Suppressor macrophage treated with lipopolysaccharide for 1 hour (primary cell): Measurements from ENCODE around the gene OR6A2.
"Not testable (repeated sequence)": the region's sequence is repeated elsewhere in the genome, so short reads cannot be mapped to it uniquely, and the experiment has no call there.

ENCODE experiments used
- DNase-seq, 3 donors: peaks; one replicate each; pipeline ENCODE4 v3.0.0-alpha.2; 2020 to 2022

Gene OR6A2

DNA sequence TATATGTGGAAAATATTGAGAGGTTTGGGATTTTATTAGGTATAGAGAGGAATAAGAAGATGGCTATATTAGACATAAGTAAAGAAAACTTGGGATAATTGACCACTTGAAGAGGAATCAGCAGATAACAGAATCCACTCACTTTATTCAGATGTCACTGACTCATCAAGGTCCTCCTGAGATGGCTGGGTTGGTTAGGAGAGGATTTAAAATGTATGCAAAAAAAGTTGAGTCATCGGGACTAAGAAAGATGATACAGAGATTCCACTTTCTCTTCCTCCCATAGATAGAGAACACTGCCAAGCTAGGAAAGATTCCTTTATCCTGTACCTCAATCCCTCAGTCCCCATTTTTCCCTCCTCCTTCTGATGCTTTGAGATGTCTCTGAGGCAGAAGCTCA, at the start of gene OR6A2:
TSS of gene OR6A2 (minus strand) at position 288 of the 400 bp plus-strand sequence. CDS start 3,981 bp downstream, outside the sequence.
- peak; percentile 13 to 54 (median 44) for DNase-seq

DNA sequence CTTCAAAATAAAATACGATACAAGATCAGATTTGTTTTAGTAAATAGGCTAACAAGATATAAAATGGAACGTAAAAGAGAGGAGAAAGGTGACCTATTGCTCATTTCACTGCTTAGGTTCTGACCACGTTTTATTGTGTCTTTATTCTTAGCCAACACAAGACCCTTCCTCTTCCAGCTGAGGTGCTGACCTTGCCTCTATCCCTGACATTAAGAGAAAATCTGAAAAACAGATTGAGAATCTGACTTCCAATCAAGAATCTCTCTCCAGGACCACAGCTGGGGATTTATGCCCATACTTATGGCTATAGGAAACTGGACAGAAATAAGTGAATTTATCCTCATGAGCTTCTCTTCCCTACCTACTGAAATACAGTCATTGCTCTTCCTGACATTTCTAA, 45.9 kb upstream of the OR6A2 start, which contains the start of gene OR10A5:
TSS of gene OR10A5 (plus strand) at position 301 of the 400 bp plus-strand sequence. CDS start at position 301, 0 bp downstream.
- no peak for DNase-seq

DNA sequence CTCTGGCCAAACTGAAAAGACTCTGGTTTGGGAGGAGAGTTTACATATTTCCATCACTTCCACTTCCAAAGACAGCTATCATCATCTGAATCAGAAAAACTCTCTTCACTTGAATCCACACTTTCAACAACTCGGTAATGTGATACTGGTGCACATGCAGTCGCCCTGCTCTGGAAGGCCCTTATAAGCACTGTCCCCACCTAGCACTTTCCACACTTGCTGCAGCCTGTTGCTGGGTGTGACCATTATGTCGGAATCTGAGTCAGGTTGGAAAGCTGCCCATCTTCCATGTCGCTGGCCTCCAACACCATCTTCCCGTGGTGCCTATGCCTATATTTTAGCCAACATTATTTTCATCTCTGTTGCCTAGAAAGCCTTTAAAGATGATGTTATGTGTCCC, 44.9 kb upstream of the OR6A2 start:
- DNase-seq, result no peak

DNA sequence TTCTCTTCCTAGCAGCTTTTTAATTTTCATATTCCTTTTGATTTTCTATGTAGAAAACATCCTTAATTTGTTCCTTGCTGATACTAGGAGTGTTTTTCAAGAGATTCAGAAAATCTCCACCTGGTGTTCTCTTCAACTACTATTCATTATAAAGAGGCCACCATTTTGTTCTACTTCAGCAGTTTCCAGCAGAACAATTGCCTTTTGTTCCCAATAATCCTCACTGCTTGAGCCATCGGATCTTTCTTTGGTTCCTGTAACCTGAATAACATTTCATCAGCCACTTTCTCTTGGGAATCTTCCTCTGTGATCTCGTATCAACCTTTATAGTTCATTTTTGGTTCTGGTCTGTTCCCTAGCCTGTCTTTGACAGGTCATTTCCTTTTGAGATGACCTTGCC, 44.2 kb upstream of the OR6A2 start:
- DNase-seq, result no peak

DNA sequence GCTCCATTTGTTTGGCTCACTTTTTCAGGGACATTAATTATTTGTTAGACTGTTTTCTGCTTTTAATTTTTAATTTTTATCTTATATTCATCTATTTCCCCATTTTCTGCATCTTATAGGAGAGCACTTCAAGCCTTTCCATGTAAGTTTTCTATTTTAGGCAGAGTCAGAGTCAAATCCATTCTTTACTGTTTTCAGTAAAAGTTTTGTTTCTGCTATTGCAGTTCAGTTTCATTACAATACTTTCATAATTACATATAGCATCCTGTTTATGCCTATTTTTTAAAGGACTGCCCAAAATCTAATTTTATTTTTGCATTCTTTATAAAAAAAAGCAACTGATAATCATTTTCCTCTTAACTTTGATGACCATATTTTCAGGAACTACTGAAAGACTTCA, 42.2 kb upstream of the OR6A2 start:
- DNase-seq, result no peak

DNA sequence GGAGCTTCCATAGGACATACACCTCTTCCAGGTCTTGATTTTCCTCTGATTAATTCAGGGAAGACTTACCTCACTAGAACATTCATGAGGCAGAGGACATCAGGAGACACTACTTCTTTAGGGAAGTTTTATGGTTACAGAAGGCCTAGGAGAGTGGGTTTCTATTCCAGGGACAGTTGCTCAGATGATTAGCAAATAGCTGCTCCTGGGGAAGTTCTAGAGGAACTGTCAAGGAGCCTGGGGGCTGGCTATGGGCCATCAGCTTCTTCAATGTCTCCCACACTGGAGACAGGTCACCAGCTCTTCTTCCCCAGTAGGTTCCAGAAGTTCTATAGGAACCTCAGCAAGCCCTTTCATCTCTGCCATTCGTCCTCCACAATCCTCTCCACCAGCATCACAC, 34.5 kb upstream of the OR6A2 start:
- DNase-seq, result peak; percentile 49 to 68 (median 57)

DNA sequence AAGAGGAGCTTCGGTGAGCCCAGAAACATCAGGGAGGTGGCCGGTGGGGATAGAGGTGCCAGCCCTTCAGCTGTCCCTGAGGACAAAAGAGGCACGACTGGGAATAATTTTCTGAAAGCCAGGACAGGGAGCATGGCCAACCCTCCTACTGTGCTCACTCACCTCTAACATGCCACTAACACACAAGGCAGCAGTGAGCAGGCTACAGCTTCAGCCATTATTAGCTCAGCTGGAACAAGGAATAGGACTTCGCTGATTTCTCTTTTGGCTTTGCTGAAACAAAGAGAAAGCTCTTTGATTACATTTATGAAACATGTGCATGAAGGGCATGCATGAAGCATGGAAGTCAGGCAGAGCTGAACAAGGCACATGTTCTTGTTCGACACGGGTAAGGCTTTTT, 33.9 kb upstream of the OR6A2 start:
- DNase-seq, result no peak

DNA sequence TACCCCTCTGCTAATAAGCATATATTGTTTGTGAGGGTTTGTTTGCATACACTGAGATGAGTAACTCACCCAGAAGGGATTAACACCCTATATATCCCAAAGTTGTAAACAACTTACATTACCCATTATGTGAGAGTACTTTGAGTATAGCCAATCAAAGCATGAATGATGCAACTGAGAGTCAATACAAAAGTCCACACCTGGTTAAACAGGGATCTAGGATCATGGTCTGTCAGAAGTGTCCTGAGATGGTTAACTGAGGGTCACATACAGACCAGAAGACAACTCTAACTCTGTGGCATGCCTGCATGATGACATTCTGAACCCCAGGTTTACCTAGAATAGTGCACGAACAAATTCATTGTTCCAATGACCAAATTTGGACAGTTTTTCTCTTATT, 28.6 kb upstream of the OR6A2 start:
- no peak for DNase-seq

DNA sequence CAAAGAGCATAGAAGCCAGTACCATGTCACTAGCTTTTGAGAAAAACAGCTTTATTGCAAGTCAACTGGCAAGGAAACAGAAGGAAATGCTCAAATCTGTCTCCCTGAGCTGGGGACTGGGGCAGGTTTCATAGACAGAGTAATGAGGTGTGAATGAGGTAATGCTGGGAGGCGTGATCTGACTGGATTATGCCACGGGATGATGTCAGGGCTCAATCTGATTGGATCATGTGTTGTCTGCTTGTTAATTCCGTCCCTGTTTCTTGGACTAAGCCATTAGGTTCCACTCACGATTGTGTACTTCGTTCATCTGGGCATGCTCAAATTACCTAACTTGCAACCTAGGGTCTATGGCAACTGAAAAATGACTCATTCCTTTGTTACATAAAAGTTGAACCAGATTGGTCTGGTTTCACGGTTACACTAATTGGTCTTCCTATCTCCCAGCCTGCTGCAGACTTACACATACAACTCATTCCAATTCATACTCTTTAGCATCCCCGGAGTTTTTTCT, 25.8 kb upstream of the OR6A2 start:
- DNase-seq, result no peak

DNA sequence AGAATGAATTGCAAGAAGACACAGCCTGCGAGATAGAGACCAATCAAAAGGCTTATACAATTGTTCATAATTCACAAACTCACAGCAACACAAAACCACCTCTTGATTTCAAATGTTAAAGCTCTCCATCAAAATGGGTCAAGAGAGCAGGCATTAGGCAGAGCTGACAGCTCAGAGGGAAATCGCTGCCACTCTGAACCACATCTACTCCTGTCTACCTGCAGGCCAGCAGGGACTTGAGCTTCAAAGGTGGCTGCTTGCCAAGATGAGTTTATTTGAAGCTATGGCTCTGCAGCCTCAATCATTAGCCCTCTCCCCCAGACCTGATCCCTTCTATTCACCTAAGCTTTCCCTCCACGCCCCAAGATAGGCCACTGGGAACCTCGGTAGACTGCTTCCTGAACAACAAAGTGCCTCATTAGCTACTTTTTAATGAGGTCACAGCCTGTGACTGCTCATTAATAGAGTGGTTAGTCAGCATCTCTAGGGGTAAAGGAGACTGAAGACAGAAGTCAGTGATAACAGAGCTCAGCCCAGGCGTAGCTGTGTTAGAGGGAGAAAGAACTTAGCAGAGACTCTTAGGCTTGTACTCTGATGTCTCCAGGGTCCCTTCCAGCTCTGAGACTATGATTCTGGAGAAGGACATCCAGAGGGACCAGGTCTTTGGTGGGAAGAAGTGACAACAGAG, 24.8 kb upstream of the OR6A2 start:
- no peak for DNase-seq

DNA sequence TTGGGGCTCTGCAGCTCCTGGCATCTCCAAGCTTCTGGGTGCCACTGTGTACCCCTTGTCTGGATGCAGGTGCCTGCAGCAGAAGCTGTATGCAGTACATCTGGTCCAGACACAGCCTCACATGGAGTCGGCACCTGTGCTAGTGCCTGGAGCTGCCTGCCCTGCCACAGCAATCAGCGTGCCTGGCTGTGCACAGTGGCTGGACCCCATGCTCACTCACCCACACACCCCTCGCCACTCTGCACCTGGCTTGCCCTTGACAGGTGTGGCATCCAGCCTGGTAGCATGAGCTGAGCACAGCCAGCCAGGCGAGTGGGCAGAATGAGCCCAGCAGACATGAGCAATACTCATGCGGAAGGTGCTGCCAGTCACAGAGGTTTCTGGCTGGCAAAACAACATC, 19.5 kb upstream of the OR6A2 start:
- DNase-seq, result no peak

DNA sequence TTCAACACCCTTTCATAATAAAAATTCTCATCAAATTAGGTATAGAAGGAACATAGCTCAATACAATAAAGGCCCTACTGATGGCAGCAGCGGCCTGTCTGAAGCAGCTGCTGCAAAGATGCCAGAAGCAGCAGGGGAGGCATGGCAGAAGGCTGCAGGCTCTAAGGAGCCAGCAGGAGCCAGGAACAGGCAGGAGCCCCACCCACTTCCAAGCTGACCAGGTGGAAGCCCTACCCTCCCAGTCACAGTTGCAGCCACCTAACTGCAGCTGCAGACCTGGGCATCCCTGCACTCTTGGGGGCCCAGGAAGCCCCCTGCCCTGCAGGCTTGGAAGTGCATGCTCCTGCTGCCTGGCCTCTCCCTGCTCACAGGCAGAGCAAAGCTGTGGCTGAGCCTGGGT, 18.2 kb upstream of the OR6A2 start:
- DNase-seq, result no peak

DNA sequence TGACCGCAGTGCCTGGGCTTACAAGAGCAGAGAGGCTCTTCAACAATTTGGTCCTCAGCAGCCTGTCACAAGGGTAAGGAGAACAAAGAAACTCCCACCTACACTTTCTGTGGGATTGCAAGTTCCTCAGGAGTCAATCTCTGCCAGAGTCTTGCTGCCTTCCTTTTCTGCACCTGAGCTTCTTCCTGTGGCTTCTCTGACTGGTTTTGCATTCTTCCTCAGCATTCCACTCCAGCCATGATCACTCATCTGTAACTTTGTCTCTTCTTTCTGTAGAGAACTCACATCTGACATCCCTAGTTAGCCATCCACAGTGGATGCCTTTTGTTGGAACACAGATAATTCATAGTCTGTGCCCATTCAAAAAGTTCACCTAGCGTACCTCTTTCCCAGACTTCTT, 14.2 kb upstream of the OR6A2 start:
- DNase-seq, result no peak

DNA sequence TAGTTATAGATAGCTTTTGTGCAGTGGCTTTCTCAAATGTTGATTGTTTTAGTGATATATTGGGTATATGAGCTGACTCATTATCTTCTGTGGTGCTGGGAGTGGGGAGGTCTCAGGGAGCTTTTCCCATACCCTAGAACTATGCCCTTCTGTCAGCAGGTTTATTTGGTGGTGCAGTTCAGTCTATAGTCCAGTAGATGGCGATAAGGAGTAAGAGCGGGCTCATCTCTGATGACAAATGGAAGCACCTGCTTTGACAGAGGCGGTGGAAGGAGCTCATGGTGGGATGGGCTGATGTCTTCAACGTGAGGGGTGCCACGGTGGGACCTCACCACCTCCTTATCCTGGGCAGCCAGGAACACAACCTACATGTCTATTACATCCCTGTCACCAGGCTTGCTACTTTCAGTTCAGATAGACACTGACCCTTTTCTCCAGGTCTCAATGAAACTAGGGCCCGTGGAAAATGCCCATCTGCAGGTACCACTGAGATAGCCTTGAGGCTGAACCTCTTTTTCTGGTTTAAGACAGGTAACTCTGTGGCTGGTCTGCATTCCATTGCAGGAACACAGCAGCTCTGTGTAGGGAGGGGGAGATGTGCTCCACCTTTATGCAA, 13.0 kb upstream of the OR6A2 start:
- DNase-seq, result peak; percentile 49 to 66 (median 52)

DNA sequence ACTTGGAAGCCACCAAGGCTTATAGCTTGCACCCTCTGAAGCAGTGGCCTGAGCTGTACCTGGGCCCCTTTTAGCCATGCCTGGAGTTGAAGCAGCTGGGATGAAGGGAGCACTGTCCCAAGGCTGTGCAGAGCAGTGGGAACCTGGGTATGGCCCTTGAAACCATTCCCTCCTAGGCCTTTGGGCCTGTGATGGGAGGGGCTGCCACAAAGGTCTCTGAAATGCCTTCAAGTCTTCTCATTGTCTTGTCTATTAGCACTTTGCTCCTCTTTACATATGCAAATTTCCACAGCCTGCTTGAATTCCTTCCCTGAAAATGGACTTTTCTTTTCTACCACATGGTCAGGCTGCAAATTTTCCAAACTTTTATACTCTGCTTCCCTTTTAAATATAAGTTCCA, 1.6 kb upstream of the OR6A2 start:
- DNase-seq, result not testable (repeated sequence)

DNA sequence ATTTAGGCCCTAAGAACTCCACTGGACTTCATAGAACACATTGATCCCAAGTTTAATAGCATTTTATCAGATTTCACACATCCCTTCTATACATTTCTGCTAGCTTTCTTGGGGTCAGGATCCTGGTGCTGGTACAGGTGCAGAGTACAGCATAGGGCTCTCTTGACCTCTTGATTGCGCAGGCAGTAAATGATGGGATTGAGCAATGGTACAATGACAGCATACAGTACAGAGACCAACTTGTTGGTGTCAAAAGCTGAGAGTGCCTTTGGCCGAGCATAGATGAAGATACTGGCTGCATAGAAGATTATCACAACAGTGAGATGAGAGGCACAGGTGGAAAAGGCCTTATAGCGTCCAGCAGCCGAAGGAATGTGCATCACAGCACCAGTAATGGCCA, 4.8 kb downstream of the OR6A2 start:
- DNase-seq, result no peak

DNA sequence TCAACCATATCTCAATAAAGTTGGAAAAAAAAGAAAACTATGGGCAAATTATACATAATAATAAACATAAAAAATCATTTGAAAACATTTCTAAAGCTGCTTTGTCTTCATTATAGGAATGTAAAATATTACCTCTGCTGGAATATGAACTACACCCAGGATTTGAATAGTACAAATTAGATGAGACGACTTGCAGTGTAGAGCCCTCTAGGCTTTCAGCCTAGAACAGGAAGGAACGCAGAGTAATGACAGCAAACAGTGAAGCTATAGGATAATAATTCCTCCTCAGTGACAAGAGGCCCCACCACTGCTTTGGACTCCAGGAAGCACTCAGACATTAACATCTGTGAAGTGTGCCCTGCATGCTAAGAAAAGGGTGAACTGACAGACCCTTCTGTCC, 8.9 kb downstream of the OR6A2 start:
- DNase-seq, result no peak

DNA sequence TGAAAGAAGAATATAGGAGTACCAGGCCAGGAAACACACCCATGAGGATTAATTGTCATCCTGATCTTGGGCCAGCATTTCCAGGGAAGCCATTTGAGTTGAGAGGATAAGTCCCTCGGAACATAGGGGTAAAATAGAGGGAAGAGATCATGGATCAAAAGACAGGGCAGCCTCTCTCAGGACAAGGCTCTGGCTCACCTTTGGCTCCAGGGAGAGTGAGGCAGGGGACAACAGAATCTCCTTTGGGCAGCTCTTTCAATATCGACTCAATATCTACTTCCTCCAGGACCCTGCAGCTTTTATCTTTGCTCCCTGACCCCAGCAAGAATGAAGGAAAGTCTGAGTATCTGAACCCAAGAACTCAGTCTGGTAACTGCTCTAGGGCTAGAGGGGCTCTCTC, 16.8 kb downstream of the OR6A2 start, which contains the start of gene OR2AG1:
TSS of gene OR2AG1 (plus strand) at position 301 of the 400 bp plus-strand sequence. CDS start 2,018 bp downstream, outside the sequence.
- no peak for DNase-seq

DNA sequence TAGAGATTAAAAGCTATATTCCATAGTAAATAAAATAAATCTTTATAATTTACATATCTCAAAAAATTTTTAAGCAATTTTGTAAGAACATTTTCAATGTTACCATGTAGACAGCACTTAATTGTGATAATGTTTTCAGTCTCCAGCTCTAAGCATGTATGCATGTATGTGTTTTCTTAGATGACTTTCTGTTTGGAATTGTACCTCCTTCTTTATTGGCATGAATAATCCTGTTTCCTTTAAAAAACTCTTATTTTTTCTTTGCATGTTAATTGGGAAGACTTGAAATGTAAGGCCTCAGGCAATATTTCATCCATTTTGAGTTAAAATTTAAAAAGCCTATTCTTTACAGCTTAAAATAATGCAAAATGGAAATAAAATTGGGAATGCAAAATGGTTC, 18.7 kb downstream of the OR6A2 start:
- DNase-seq, result no peak

DNA sequence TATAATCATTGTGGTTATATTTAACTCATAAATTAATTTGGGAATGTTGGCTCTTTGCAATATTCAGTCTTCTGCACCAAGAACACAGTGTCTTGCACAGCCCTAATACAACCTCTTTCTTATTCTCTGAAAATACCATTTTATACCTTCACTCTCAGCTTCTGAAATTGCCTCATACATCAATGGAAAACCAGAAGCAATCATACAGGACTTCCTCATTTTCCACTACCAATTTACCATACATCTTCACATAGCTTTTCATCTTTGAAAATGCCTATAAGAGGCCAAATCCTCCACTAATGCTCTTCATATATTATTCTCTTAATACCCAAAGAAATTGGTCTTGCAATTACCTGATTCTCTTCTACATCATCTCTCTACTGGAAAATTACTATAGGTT, 21.0 kb downstream of the OR6A2 start:
- peak in 1 of 3 donors; percentile 22 for DNase-seq

DNA sequence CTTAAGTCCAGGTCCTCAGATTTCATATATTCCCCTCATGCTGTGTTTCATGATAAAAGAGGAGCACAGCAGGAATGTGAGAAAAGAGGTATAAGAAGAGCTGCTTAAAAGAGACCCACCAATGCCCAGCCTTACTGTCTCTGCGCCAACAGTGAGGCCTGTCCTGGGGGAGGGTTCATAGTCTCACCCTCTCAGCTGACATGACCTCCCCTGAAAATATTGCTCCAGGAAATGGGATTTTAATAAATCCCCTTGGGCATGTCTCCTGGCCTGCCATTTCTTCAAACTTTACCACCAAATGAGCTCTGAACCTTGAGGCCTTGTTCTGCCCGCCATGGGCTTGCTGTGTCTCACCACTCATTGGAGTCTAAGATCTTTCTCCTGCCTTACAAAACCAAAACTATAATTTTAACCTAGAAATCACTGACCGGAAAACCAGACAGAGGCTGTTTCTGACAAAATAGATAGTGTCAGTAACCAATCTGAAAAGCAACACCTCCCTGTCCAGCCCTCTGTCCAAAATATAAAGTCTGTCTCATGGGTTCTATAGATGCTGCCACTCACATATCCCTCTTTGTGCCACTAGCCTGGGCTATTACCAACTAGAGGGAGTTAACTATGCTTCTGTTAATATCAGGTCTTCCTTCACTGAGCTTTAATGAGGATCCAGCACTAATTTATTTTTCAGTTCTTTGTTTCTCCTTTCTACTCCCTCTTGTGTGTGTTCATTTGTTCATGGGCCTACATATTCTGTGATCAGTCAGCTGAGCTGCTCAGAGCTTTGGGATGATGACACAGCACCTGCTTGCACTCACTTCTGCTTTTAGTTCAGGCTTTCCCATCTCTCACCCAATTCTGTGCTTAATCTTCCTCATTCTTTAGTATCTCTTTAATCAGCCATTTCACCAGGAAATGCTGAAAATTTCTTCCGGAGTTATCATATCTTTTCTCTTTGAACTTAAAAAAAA, 27.3 kb downstream of the OR6A2 start, which contains the start of gene OR2AG2:
TSS of gene OR2AG2 (minus strand) at position 51 of the 968 bp plus-strand sequence. CDS start 3,019 bp downstream, outside the sequence.
- DNase-seq, result peak; percentile 79 to 85 (median 84)

DNA sequence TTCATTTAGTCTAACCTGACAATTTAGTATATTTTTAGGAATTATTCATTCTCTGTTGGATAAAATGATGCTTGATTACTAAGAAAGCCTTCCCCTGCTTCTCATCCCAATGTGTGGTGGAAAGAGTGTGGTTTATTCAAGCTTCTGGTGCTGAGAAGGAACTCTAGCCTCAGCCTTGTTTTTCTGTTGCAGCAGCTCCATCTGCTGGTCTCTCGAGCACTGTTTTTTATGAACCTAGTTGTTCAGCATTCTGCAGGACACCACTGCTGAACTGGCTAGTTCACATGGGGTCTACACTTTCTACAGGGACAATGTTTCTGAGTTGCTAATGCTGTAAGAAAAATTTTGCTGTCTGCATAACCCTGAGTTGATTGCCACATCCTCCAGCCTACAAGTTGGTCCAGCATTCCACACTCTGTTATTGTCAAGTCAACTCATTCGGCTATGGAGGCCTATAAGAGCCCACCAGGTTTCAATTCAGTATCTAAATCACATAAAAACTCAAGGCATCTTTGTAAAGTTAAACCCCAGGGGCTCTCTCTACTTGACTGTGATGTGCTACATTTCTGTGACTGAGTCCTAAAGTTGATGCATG, 42.0 kb downstream of the OR6A2 start:
- DNase-seq, result peak; percentile 70 to 73 (median 72)
